KG1 (cell line): ENCODE data around the gene C3orf80.
"Not testable (repeated sequence)": the region's sequence is repeated elsewhere in the genome, so short reads cannot be mapped to it uniquely, and the experiment has no call there.

Source experiments
- DNase-seq: peaks from one replicate; lab custom pipeline; 2025; lab: John Stamatoyannopoulos, UW

The C3orf80 gene

DNA sequence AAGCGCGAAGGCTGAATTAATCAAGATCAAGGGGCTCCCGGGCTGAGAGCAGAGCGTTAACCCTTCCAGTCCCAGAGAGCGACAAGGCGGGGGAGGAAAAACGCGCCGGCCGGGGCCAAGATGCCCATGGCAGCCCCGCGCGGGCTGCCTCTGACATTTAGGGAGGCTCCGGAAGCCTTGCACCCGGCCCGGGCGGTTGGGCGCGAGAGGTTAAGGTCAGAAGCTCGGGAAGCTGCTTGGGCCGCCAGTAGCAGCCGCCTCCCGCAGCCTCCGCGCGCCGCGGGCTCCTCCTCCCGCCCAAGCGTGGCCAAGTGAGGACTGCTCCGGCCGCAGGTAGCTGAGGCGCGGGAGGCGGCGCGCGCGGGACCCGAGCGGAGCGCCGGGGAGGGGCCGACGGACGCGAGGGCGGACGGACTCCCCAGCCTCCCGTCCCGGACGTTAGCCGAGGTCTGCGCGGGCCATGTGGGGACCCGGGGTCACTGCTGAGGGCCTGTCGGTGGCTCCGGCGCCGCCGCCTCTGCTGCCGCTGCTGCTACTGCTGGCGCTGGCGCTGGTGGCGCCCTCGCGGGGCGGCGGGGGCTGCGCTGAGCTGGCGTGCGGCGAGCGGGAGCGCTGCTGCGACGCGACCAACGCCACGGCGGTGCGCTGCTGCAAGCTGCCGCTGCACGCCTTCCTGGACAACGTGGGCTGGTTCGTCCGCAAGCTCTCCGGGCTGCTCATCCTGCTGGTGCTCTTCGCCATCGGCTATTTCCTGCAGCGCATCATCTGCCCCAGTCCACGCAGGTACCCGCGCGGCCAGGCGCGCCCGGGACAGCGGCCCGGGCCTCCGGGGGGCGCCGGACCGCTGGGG lies at the start of gene C3orf80:
Gene C3orf80, plus strand, starts transcription at position 247 of the 850 bp plus-strand sequence. Its CDS starts 214 bp downstream, at position 461.
- no peak for DNase-seq

DNA sequence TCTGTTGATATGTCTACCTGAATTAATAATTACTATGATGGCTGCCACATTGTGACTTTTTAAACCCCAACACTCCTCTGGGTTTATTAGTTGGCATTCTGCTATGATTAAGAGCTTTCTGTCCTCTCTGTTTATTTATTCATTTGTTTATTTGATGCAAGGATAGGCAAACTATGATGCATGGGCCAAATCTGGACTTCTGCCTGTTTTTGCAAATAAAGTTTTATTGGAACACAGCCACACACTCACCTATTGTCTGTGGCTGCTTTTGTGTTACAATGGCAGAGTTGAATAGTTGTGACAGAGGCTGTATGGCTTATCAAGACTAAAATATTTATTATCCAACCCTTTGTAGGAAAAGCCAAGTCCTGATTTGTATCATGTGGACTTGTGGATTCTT lies 48.3 kb upstream of the C3orf80 start:
- no peak for DNase-seq

DNA sequence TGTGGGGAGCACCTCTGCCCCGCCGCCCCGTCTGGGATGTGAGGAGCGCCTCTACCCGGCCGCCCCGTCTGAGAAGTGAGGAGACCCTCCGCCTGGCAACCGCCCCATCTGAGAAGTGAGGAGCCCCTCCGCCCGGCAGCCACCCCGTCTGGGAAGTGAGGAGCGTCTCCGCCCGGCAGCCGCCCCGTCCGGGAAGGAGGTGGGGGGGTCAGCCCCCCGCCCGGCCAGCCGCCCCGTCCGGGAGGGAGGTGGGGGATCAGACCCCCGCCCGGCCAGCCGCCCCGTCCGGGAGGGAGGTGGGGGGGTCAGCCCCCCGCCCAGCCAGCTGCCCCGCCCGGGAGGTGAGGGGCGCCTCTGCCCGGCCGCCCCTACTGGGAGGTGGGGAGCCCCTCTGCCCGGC lies 46.6 kb upstream of the C3orf80 start:
- not testable (repeated sequence) for DNase-seq

- not testable (repeated sequence) for DNase-seq
These were observed 45.8 kb upstream of the C3orf80 start for GRCh38 chr3:160179403-160179802.

DNA sequence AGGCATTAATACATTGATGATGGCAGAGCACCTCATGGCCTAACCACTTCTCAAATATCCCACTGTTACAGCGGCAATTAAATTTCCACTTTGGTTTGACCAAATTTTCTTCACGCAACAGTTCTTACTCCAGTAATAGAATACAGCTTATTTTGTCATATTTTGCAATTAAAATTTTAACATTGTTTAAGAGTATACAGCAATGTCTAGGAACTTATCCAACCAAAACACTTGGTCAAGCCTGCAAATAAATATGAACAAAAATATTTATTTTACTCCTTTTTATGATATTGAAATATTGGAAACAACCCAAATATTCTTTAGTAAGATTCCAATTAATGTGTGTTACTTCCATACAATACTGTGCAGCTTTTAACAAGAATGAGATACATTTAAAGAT lies 45.3 kb upstream of the C3orf80 start:
- DNase-seq, result no peak

DNA sequence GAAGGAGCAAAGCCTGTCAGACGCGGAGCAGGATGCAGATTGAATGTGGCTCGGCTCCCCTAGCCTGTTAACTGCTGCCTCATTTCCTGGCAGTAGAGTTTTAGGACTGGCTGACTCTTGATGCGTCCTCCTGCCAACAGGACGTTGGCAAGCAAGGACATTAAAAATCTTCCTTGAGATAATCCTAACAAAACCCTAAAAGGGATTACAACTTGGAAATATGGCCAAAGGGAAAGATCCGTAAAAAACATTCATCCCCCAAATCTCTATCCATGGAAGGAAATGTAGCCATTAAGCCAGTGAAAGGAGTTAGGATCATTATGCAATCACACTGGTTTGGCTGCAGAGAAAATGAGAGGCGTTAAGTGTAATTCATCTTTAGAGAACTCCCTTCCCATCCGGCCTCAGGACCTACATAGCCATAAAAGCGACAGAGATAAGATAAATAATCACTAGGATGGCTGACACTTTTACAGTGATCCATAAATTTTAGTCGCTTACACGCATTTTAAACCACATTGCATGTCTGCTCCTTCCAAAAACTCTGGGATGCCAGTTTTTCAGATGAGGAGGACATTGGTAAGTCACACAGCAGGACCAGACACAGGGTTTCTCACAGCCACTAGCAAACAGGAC lies 44.5 kb upstream of the C3orf80 start:
- DNase-seq, result peak; percentile 20

- DNase-seq, result no peak
These were observed 41.7 kb upstream of the C3orf80 start for GRCh38 chr3:160183345-160184076.

DNA sequence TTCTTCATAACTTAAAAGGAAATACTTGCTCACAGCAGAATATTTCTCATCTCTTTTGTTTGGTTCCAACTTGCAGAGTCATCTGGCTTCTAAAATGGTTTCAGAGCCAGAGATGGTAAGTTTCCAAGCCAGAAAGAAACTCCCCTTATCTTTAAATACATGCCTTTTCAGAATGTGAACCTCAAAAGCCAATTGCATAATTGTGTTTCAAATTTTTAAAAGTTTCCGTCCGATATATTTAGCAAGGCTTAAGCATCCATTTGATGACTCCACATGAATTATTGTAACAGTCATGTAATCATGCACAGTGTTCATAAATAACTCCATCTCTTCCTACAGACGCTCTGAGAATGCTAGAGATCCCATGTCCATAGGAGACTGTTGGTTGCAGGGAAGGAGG lies 40.6 kb upstream of the C3orf80 start:
- no peak for DNase-seq

DNA sequence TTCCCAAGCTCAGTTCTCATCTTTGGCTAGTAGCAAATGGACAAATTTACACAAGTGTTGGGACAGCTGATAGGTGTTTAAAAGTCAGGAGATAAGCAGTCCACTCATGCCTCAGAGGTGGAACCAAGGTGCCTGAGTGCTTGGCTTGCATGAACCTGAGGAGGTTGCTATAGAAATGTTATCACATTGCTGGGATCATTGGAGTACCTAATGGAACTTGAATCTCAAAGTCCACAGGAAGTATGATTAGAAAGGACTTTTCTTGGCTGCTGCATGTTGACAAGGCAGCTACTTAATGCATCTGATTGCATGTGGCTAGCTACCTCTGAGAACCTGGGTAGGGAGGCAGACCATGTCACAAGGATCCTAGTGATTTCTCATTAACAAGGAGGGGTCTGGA lies 39.5 kb upstream of the C3orf80 start:
- DNase-seq, result no peak

DNA sequence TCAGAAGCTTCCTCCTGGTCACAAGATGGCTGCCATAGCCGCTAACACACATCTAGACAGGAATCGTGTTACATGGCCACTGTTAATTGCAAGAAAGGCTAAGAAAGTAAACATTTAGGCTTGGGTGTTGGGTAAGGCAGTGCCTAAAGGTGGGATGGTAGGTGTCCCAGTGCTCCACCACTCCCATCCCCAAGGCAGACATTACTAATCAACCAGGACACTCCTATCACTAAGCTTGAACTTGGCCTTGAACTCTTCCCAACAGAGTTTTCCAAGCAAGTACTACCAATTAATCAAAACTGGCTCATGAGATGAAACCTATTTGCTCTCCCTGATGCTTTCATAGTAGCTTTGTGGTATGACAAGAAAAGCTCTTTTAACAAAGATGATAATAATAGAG lies 37.9 kb upstream of the C3orf80 start:
- DNase-seq, result no peak

GRCh38 chr3:160192310-160193029 lies 32.8 kb upstream of the C3orf80 start:
- no peak for DNase-seq

DNA sequence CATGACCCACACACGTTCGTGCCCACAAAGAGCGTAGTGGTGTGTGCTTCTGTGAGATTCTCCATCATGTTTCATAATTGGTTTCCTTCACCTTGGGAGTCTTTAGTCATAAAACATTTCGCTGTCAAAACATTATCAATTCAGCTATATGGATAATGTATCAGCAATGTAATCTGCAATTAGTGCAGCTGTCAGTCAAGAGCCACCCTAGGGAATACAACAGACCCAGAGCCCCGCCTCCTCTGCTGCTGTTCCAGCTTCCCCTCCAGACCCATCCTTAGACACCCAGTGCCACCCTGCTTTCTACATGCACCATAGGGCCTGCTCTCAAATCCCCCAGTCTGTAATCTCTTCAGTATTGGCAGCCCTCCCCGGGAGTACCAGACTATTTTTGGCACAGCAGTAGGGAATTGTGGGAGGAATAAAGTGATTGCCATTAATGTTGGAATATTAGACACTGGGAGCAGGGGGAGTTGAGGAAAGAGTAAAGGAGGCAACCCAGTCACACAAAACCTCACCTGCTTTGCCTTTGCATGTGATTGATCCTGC lies 31.5 kb upstream of the C3orf80 start:
- DNase-seq, result no peak

- DNase-seq, result no peak
These were observed 30.8 kb upstream of the C3orf80 start for GRCh38 chr3:160194438-160194837.

- DNase-seq, result no peak
These were observed 30.1 kb upstream of the C3orf80 start for GRCh38 chr3:160195106-160195505.

- no peak for DNase-seq
These were observed 28.6 kb upstream of the C3orf80 start for GRCh38 chr3:160196511-160197104.

- no peak for DNase-seq
These were observed 26.1 kb upstream of the C3orf80 start for GRCh38 chr3:160199108-160199507.

GRCh38 chr3:160200353-160200752 lies 24.9 kb upstream of the C3orf80 start:
- DNase-seq, result no peak

DNA sequence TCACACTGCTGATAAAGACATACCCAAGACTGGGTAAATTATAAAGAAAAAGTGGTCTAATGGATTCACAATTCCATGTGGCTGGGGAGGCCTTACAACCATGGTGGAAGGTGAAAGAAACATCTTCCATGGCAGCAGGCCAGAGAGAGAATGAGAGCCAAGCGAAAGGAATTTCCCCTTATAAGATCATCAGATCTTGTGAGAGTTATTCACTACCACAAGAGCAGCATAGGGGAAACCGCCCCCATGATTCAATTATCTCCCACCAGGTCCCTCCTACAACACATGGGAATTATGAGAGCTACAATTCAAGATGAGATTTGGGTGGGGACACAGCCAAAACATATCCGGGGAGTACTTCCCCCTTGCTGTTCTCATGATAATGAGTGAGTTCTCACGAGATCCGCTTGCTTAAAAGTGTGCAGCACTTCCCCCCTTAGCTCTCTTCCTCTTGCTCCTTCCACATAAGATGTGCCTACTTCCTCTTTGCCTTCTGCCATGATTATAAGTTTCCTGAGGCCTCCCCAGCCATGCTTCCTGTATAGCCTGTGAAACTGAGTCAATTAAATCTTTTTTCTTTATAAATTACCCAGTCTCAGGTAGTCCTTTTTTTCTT lies 20.7 kb upstream of the C3orf80 start:
- not testable (repeated sequence) for DNase-seq

DNA sequence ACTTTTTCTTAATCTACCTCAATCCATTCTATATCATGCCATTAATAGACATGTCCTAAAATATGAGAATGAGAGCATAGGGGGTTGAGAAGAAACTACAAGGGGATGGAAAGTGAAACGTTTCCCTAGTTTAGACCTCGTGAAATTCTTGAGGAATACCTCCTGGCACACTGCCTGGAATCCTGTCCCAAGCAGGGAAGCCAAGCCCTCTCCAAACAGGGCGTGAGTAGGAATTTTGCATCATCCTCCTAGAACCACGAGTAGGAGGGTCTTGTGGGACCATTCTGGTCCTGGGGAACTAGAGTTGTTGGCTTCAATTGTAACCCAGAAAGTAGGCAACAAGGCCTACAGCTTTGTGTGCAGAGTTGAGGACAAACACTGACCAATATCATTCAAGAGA lies 19.6 kb upstream of the C3orf80 start:
- no peak for DNase-seq

- DNase-seq, result no peak
These were observed 14.9 kb upstream of the C3orf80 start for GRCh38 chr3:160210341-160210740.

- no peak for DNase-seq
These were observed 14.4 kb upstream of the C3orf80 start for GRCh38 chr3:160210799-160211221.
